ENCODE results near the gene GPER1. TPM values are rescaled to one million over a fixed set of nuclear protein-coding genes. Genes with fewer than 3 reads are reported as not detected.
A peak's percentile ranks its signal among the peaks of the same experiment; 100 is the strongest.

GPER1 gene
- total and polyA plus RNA-seq, 8 donors, result 5.1 to 11.6 (median 6.2) TPM

- no peak for ATAC-seq
- Histone ChIP-seq H3K27me3 (no peaks in the 10 kb centered on the region), H3K27ac (no peak overlapping the region), H3K4me1 (peaks cover 0 to 3% of the 10 kb centered on the region in 2 donors), H3K4me3 (no peak overlapping the region), H3K36me3 (peaks cover 0 to 12% of the 10 kb centered on the region in 2 donors), H3K9me3 (no peaks in the 10 kb centered on the region)
- no peak for DNase-seq
- no peak for TF ChIP-seq CTCF (IDR thresholded peaks at IDR 0.05)
- intact Hi-C loops (cut with DNase I), result no loop called here
Measured at GRCh38 chr7:1130021-1130990, 42.4 kb downstream of the GPER1 start.

- Histone ChIP-seq H3K9me3 (no peaks in the 10 kb centered on the region), H3K27ac (no peak overlapping the region), H3K36me3 (peaks cover 0 to 5% of the 10 kb centered on the region in 2 donors), H3K4me3 (no peak overlapping the region), H3K4me1 (peaks cover 1 to 2% of the 10 kb centered on the region in 2 donors), H3K27me3 (no peaks in the 10 kb centered on the region)
- intact Hi-C loops (cut with DNase I), result no loop called here
- no peak for TF ChIP-seq CTCF (IDR thresholded peaks at IDR 0.05)
- ATAC-seq (no peak), DNase-seq (no peak)
Measured at GRCh38 chr7:1131471-1132265, 43.8 kb downstream of the GPER1 start.

GRCh38 chr7:1134951-1135350 is 47.0 kb downstream of the GPER1 start:
- H3K36me3 ChIP-seq, result no peaks in the 10 kb centered on the region
- H3K27me3 ChIP-seq, result no peaks in the 10 kb centered on the region
- H3K27ac ChIP-seq, result no peak overlapping the region
- DNase-seq (no peak), ATAC-seq (no peak)
- peaks cover 9 to 17% of the 10 kb centered on the region in 2 donors for H3K4me1 ChIP-seq
- no peaks in the 10 kb centered on the region for H3K9me3 ChIP-seq
- intact Hi-C loops (cut with DNase I), result no loop called here
- no peak for TF ChIP-seq CTCF (IDR thresholded peaks at IDR 0.05)
- H3K4me3 ChIP-seq, result no peak overlapping the region

GRCh38 chr7:1136841-1137516 is 49.1 kb downstream of the GPER1 start:
- Histone ChIP-seq H3K27ac (no peak overlapping the region), H3K27me3 (no peaks in the 10 kb centered on the region), H3K9me3 (no peaks in the 10 kb centered on the region), H3K4me3 (peak overlapping the region; percentile 69 to 70), H3K4me1 (peaks cover 9 to 17% of the 10 kb centered on the region in 2 donors), H3K36me3 (no peaks in the 10 kb centered on the region)
- intact Hi-C loops (cut with DNase I), result no loop called here
- ATAC-seq (no peak), DNase-seq (no peak)
- TF ChIP-seq CTCF (IDR thresholded peaks at IDR 0.05), result no peak

All from left lung (tissue), 10 donors.